Endothelial cell (in vitro differentiated cells): ENCODE measurements around the gene RBM45. TPM values are rescaled to one million over a fixed set of nuclear protein-coding genes. Genes with fewer than 3 reads are reported as not detected.

Experiments
- DNase-seq: peaks from one replicate; pipeline ENCODE4 v3.0.0; 2021; ENCODE audit warnings: low spot score
- H3K27ac Mint-ChIP-seq: one replicate; pipeline ENCODE4 v1.8.0; 2021; ENCODE audit warnings: mixed read lengths, inconsistent platforms; ENCODE audit not compliant: unreplicated experiment
- H3K27me3 Mint-ChIP-seq: one replicate; pipeline ENCODE4 v1.8.0; 2021; ENCODE audit warnings: mild to moderate bottlenecking, moderate library complexity, mixed read lengths, inconsistent platforms; ENCODE audit not compliant: unreplicated experiment
- H3K36me3 Mint-ChIP-seq: one replicate; pipeline ENCODE4 v1.8.0; 2021; ENCODE audit warnings: mild to moderate bottlenecking, low read depth, mixed read lengths, inconsistent platforms; ENCODE audit not compliant: unreplicated experiment
- H3K4me1 Mint-ChIP-seq: one replicate; pipeline ENCODE4 v1.8.0; 2021; ENCODE audit warnings: mild to moderate bottlenecking, mixed read lengths, inconsistent platforms; ENCODE audit not compliant: unreplicated experiment
- H3K4me3 Mint-ChIP-seq: one replicate; pipeline ENCODE4 v1.8.0; 2021; ENCODE audit warnings: mild to moderate bottlenecking, mixed read lengths, inconsistent platforms; ENCODE audit not compliant: unreplicated experiment
- H3K9me3 Mint-ChIP-seq: one replicate; pipeline ENCODE4 v1.8.0; 2021; ENCODE audit warnings: mixed read lengths, inconsistent platforms; ENCODE audit not compliant: unreplicated experiment
- CTCF ChIP-seq: fragments of 200-600 bp; sonication (generic); IDR thresholded peaks from one replicate; pipeline ENCODE4 v1.5.0; 2021; ENCODE audit warnings: antibody characterized with exemption; ENCODE audit not compliant: unreplicated experiment
- total RNA-seq: library from RNA; stranded (reverse); fragmentation: NEBNext Ultra II Directional; extraction: Animal tissue kit (Norgen Biotek cat#: 25700); gene quantifications from one replicate; pipeline ENCODE4 v1.2.1, GENCODE V29; 2021; ENCODE audit not compliant: unreplicated experiment

Gene RBM45
- total RNA-seq, 1 donor from 2014 or later = 17.0 TPM

GRCh38 chr2:178069551-178069950, 42.7 kb upstream of the RBM45 start:
- no peak overlapping the region for H3K4me3 Mint-ChIP-seq
- no peaks in the 10 kb centered on the region for H3K36me3 Mint-ChIP-seq
- no peak for TF ChIP-seq CTCF
- H3K9me3 Mint-ChIP-seq = no peaks in the 10 kb centered on the region
- H3K4me1 Mint-ChIP-seq = peaks cover 5% of the 10 kb centered on the region
- H3K27ac Mint-ChIP-seq = no peak overlapping the region
- H3K27me3 Mint-ChIP-seq = peaks cover 1% of the 10 kb centered on the region
- no peak for DNase-seq

GRCh38 chr2:178070824-178071223, 41.4 kb upstream of the RBM45 start:
- no peak overlapping the region for H3K4me3 Mint-ChIP-seq
- H3K27ac Mint-ChIP-seq = no peak overlapping the region
- no peaks in the 10 kb centered on the region for H3K36me3 Mint-ChIP-seq
- peaks cover 1% of the 10 kb centered on the region for H3K27me3 Mint-ChIP-seq
- no peak for TF ChIP-seq CTCF
- no peaks in the 10 kb centered on the region for H3K9me3 Mint-ChIP-seq
- peaks cover 5% of the 10 kb centered on the region for H3K4me1 Mint-ChIP-seq
- no peak for DNase-seq

GRCh38 chr2:178072000-178072382, 40.2 kb upstream of the RBM45 start:
- peak overlapping the region; percentile 88 for H3K4me3 Mint-ChIP-seq
- peaks cover 5% of the 10 kb centered on the region for H3K4me1 Mint-ChIP-seq
- H3K27ac Mint-ChIP-seq = no peak overlapping the region
- no peaks in the 10 kb centered on the region for H3K9me3 Mint-ChIP-seq
- no peak for DNase-seq
- no peak for TF ChIP-seq CTCF
- peaks cover 1% of the 10 kb centered on the region for H3K27me3 Mint-ChIP-seq
- no peaks in the 10 kb centered on the region for H3K36me3 Mint-ChIP-seq

- Mint-ChIP-seq H3K9me3 (no peaks in the 10 kb centered on the region), H3K4me3 (peak within 1 kb of the TSS; percentile 88), H3K36me3 (no peaks in the 10 kb centered on the region), H3K4me1 (peaks cover 5% of the 10 kb centered on the region), H3K27me3 (peaks cover 1% of the 10 kb centered on the region), H3K27ac (no peak within 1 kb of the TSS)
- no peak for TF ChIP-seq CTCF
- peak; percentile 70 for DNase-seq
Measured at GRCh38 chr2:178072383-178073301, 39.6 kb upstream of the RBM45 start, which contains the start of gene PDE11A. Gene PDE11A, minus strand, starts transcription at chr2:178072777. Its CDS starts 340 bp downstream, at chr2:178072437.
